Body of pancreas (tissue), 4 donors: ENCODE measurements around the gene RNF224. TPM values are rescaled to one million over a fixed set of nuclear protein-coding genes. Genes with fewer than 3 reads are reported as not detected.

Experiments
- ATAC-seq: fragments of 150-250 bp; one replicate; pipeline ENCODE4 v1.9.1; 2016
- DNase-seq, 4 donors: peaks; one replicate each; pipeline ENCODE4 v3.0.0-alpha.2; 2019
- H3K27ac ChIP-seq, 4 donors: fragments of 200-600 bp; sonication (generic); 1 replicate in 3 of 4; 2 replicates in 1 of 4; pipeline versions ENCODE4 v1.5.1 to v1.6.1; 2016 to 2019; ENCODE audit warnings: mild to moderate bottlenecking in 1 of 4, mixed read lengths in 1 of 4, moderate library complexity in 1 of 4
- H3K27me3 ChIP-seq, 2 donors: fragments of 200-600 bp; sonication (generic); one replicate each; pipeline ENCODE4 v1.6.0; 2016; ENCODE audit warnings: mild to moderate bottlenecking in 1 of 2
- H3K36me3 ChIP-seq, 2 donors: fragments of 200-600 bp; sonication (generic); replicated peaks in 1 of 2; 2 replicates each; pipeline ENCODE4 v1.5.1; 2016; ENCODE audit warnings: low read depth in 2 of 2; ENCODE audit not compliant: insufficient read depth in 1 of 2
- H3K4me1 ChIP-seq: fragments of 200-600 bp; sonication (generic); one replicate; pipeline ENCODE4 v1.6.0; 2016
- H3K4me3 ChIP-seq, 2 donors: fragments of 200-600 bp; sonication (generic); 1 replicate in 1 of 2; 2 replicates in 1 of 2; pipeline ENCODE4 v1.5.1; 2016 to 2019
- H3K9me3 ChIP-seq, 3 donors: fragments of 200-600 bp; sonication (generic); 1 replicate in 2 of 3; 2 replicates in 1 of 3; pipeline ENCODE4 v1.5.1; 2016
- POLR2A ChIP-seq, 3 donors: fragments of 450-650 bp; IDR thresholded peaks; one replicate each; pipeline ENCODE4 v1.6.1; 2016; ENCODE audit warnings: antibody characterized with exemption in 3 of 3, mild to moderate bottlenecking in 2 of 3
- WGBS, 2 donors: methylation state at CpG; one replicate each; pipeline ENCODE4 v1.1.5; 2017; 5-methylcytosine and 5-hydroxymethylcytosine counted together
- intact Hi-C: fragments of 100-400 bp; cut with DNase I; formaldehyde crosslinking; loops from one replicate; pipeline ENCODE4 v1.15.1; 2023
- total RNA-seq, 2 donors: library from RNA; depleted of rRNA; stranded (reverse); fragments of >200 nt; gene quantifications; one replicate each; pipeline ENCODE4 v1.1.0, GENCODE V29; 2016
- TF ChIP-seq, protein P1 (sequence below), 7 experiments: fragments of 450-650 bp in 4 of 7; fragments of 200-600 bp in 3 of 7; sonication (generic) in 3 of 7; IDR thresholded peaks; one replicate each; pipeline ENCODE4 v1.5.1; 2016 to 2019; ENCODE audit warnings: antibody characterized with exemption in 7 of 7

Gene RNF224
- total RNA-seq, 2 donors from 2014 or later, result 0.26 TPM; not detected in 1

DNA sequence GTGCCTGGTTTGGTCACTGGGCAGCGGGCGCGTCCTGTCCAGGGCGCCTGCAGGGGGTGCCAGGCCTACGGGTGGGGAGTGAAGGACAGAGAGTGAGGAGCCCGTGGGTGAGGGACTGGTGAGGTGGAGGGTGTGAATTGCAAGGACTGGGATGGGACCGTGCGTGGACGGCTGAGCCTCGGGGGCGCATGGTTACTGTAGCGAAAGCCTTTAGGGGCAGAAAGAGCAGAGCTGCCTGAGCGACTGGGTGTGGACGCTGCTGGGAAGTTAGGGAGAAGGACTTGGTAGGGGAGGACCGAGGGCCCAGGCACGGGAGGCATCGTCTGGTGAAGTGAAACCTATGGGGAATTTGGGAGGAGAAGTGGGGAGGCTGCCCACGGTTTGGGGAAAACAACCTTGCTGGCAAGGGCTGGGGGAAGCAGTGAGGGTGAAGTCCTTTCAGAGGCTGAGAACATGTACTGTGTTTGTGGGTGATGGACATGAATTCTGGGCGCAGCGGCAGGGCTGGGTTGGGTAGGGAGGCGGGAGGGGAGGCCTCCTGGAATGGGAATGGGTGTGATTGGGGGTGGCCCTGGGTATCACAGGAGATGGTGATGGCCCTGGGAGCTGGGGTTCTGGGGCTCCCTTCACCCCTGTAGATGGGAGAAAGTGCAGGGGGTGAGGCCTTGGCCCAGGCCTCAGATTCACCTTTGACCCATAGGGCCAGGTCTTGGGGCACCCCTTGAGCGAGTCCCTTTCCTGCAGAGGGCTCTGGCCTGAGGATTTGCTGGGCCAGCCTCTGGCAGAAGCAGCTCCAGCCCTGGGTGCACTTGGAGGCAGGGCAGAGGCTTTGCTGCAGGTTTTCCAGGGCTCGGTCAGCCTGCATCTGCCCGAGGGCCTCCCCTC is 48.5 kb downstream of the RNF224 start:
- WGBS, 2 donors, result 84 to 85% methylated on average over 21 to 23 of the region's 24 CpGs

DNA sequence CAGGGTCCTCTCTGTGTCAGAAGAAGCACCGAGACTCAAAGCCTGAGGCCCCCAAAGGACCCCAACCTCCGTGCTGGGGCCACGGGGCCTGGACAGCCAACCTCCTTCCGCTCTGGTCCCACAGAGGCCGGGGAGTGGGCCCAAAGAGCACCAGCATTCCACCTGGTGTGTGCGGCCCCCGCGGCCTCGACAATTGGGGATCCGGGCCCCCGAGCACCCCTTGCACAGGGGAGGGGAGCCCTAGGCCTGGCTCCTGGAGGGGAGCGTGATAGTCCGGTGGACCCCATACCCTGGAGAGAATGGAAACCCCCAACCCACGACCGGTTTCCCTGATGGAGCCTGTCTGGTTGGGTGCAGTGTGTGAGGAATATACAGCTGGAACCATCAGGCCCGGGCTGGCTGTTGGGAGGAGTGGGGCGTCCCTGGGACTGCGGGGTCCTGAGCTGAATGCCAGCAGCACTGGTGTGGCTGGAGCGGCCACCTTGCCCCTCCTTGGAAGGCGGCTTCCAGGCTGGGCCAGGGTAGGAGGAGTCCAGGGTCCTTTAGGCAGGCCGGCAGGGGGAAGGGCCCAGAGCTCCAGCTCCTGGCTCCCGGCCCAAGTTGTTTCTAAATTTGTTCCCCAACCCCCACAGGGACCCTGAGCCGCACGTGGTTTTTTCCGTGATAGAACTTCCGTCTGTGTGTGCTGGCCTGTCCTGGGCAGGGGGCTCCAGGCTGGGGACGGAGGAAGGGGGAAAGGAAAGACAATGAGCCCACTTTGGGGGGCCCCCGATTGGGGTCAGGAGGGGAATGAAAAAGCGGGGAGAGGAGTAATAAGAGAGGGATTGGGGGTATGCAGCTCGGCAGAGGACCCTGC is 49.4 kb downstream of the RNF224 start:
- WGBS, 2 donors, result 43 to 44% methylated on average over 15 to 24 of the region's 30 CpGs
- ATAC-seq, result peak; percentile 52
- intact Hi-C loops, result no loop called here
- Histone ChIP-seq H3K27ac (peak overlapping the region; percentile 74 to 92 (median 90)), H3K36me3 (peaks cover 2 to 7% of the 10 kb centered on the region in 2 donors), H3K4me1 (peaks cover 36% of the 10 kb centered on the region), H3K9me3 (no peaks in the 10 kb centered on the region), H3K27me3 (no peaks in the 10 kb centered on the region), H3K4me3 (no peak overlapping the region)
- peak; percentile 61 to 76 (median 75) for DNase-seq
- no peak for TF ChIP-seq POLR2A (IDR thresholded peaks at IDR 0.05)
- TF ChIP-seq, protein P1, sequence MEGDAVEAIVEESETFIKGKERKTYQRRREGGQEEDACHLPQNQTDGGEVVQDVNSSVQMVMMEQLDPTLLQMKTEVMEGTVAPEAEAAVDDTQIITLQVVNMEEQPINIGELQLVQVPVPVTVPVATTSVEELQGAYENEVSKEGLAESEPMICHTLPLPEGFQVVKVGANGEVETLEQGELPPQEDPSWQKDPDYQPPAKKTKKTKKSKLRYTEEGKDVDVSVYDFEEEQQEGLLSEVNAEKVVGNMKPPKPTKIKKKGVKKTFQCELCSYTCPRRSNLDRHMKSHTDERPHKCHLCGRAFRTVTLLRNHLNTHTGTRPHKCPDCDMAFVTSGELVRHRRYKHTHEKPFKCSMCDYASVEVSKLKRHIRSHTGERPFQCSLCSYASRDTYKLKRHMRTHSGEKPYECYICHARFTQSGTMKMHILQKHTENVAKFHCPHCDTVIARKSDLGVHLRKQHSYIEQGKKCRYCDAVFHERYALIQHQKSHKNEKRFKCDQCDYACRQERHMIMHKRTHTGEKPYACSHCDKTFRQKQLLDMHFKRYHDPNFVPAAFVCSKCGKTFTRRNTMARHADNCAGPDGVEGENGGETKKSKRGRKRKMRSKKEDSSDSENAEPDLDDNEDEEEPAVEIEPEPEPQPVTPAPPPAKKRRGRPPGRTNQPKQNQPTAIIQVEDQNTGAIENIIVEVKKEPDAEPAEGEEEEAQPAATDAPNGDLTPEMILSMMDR (IDR thresholded peaks at IDR 0.05), result no peak

More for the DNA sequence above, 48.5 kb downstream of the RNF224 start:
- no peak overlapping the region for H3K4me3 ChIP-seq
- ATAC-seq, result no peak
- no peaks in the 10 kb centered on the region for H3K9me3 ChIP-seq
- H3K36me3 ChIP-seq, result peaks cover 2 to 7% of the 10 kb centered on the region in 2 donors
- peaks cover 36% of the 10 kb centered on the region for H3K4me1 ChIP-seq
- intact Hi-C loops, result no loop called here
- TF ChIP-seq, protein P1 (IDR thresholded peaks at IDR 0.05), result no peak
- no peak for TF ChIP-seq POLR2A (IDR thresholded peaks at IDR 0.05)
- peak in 1 of 4 donors; percentile 12 for DNase-seq
- peak overlapping the region; percentile 7 to 92 (median 90) for H3K27ac ChIP-seq
- H3K27me3 ChIP-seq, result no peaks in the 10 kb centered on the region

DNA sequence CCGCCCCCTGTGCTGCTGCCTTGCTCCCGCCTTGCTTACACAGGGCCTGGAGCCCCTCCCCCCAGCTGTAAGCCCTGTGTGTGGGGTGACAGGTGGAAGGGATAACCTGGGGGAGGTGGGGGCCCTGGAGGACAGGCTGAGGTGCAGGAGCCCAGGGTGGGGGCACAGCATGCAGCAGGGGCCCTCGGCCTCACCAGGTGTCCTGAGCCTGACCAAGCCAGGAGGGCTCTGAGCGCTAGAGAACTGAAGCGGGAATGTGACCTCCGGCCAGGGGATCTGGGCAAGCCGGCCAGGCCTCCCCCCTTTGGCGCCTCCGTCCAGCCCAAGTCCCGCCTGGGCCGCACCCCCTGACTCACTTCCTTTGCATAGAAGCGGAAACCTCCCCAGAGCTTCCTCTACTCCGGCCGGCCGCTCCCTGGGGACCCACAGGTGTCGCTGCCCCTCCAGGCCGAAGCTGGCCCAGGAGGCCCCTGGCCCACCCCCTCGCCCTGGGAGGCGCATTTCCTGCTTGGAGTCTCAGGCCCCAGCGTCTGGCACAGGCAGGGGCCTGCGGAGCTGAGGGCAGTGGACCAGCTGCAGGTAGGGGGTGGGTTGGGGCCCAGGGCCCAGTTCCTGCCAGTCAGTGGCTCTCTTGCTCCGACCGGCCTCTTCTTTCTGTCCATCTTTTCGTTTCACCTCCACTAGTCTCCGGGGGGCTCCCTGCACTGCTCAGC is 50.2 kb downstream of the RNF224 start, which contains the start of gene TOR4A:
TOR4A (plus strand) TSS at position 398 of the 713 bp plus-strand sequence. CDS start 964 bp downstream, outside the sequence.
- ATAC-seq (peak; percentile 77), DNase-seq (peak; percentile 61 to 83 (median 79))
- Histone ChIP-seq H3K36me3 (peaks cover 2% of the 10 kb centered on the region in 2 donors), H3K4me3 (no peak within 1 kb of the TSS), H3K9me3 (no peaks in the 10 kb centered on the region), H3K27ac (peak within 1 kb of the TSS; percentile 74 to 92 (median 90)), H3K4me1 (peaks cover 36% of the 10 kb centered on the region), H3K27me3 (no peaks in the 10 kb centered on the region)
- peak; percentile 33 to 71 (median 70) for TF ChIP-seq POLR2A (IDR thresholded peaks at IDR 0.05)
- TF ChIP-seq, protein P1 (IDR thresholded peaks at IDR 0.05), result peak in 4 of 7 experiments; percentile 18 to 31 (median 26)
- intact Hi-C loops, result no loop called here
- 45 to 52% methylated on average over 19 to 25 of the region's 25 CpGs for WGBS, 2 donors

DNA sequence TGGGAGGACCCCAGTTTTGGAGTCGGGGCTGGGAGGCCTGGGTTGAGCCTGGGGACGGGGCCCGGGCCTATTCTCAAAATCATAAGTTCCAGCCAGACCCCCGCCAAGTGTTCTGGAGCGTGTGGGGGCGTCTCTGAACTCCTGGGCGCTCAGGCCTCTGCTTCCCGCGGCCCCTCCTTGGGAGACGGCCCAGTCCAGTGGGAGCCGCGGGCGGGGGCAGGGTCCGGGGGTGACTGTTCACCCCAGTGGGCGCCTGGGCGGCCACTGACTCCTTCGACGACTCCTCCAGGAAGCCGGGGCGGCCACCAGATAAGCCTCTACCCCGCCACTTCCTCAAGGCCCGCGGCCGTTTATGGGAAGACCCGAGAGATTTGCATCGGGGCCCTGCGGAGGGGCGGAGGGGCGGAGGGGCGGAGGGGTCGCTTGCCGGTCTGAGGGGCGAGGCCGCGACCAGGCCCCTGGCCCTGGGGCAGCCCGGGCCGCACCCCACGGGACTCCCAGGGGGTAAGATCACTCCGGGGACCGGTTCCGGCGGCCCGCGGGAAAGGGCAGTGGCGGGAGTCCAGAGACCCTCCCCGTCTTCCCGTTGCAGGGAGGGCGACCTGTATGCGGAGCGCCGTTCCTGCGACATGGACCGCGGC is 50.9 kb downstream of the RNF224 start:
- Histone ChIP-seq H3K27ac (peak overlapping the region; percentile 74 to 92 (median 90)), H3K4me3 (no peak overlapping the region), H3K9me3 (no peaks in the 10 kb centered on the region), H3K4me1 (peaks cover 30% of the 10 kb centered on the region), H3K36me3 (no peaks in the 10 kb centered on the region), H3K27me3 (no peaks in the 10 kb centered on the region)
- 31 to 43% methylated on average over 15 to 36 of the region's 54 CpGs for WGBS, 2 donors
- peak in 1 of 4 donors; percentile 33 for DNase-seq
- TF ChIP-seq POLR2A (IDR thresholded peaks at IDR 0.05), result no peak
- TF ChIP-seq, protein P1 (IDR thresholded peaks at IDR 0.05), result no peak
- intact Hi-C loops, result no loop called here
- no peak for ATAC-seq
